HepG2 (cell line): ENCODE results near the gene CHMP1B. TPM values are rescaled to one million over a fixed set of nuclear protein-coding genes. Genes with fewer than 3 reads are reported as not detected.

Source experiments
- ATF3 ChIP-seq: sonication (generic); formaldehyde crosslinking; IDR thresholded peaks from 2 replicates; pipeline ENCODE4 v1.4.0; 2020; ENCODE audit warnings: missing genetic modification reagents
- CEBPZ ChIP-seq: IDR thresholded peaks from 2 replicates; pipeline ENCODE4 v1.6.1; 2012; ENCODE audit warnings: low read length, improper control_type of control experiment
- ETV6 ChIP-seq: sonication (generic); formaldehyde crosslinking; conservative IDR thresholded peaks from 2 replicates; pipeline ENCODE4 v1.4.0; 2020; ENCODE audit warnings: missing genetic modification reagents
- GATA4 ChIP-seq: sonication (generic); IDR thresholded peaks from 2 replicates; pipeline ENCODE4 v1.6.1; 2016; ENCODE audit warnings: antibody characterized with exemption, low read depth, borderline replicate concordance
- HHEX ChIP-seq: IDR thresholded peaks from 2 replicates; pipeline ENCODE4 v1.6.1; 2016; ENCODE audit warnings: control low read depth
- HNRNPH1 ChIP-seq: fragments of 200-400 bp; formaldehyde crosslinking; optimal IDR thresholded peaks from 2 replicates; pipeline ENCODE3; 2017; ENCODE audit warnings: mild to moderate bottlenecking, low read depth, low read length
- HOXA5 ChIP-seq: sonication (generic); formaldehyde crosslinking; IDR thresholded peaks from 2 replicates; pipeline ENCODE4 v1.4.0; 2020; ENCODE audit warnings: missing genetic modification reagents
- IRF2 ChIP-seq: IDR thresholded peaks from 2 replicates; pipeline ENCODE4 v1.6.1; 2018; ENCODE audit warnings: missing genetic modification reagents, missing compliant biosample characterization
- KAT7 ChIP-seq: IDR thresholded peaks from 2 replicates; pipeline ENCODE4 v1.6.1; 2018; ENCODE audit warnings: borderline replicate concordance, missing compliant biosample characterization
- KMT2B ChIP-seq: IDR thresholded peaks from 2 replicates; pipeline ENCODE4 v1.6.1; 2016; ENCODE audit warnings: missing genetic modification reagents, missing compliant biosample characterization
- PATZ1 ChIP-seq: sonication (generic); formaldehyde crosslinking; IDR thresholded peaks from 2 replicates; pipeline ENCODE4 v1.4.0; 2020; ENCODE audit warnings: missing genetic modification reagents
- POLR2AphosphoS5 ChIP-seq: IDR thresholded peaks from 2 replicates; pipeline ENCODE4 v1.6.1; 2012; ENCODE audit warnings: low read depth, low read length
- PRPF4 ChIP-seq: fragments of 200-400 bp; formaldehyde crosslinking; IDR thresholded peaks from 2 replicates; pipeline ENCODE4 v1.6.1; 2016; ENCODE audit warnings: low read length, low read depth; ENCODE audit not compliant: poor library complexity, severe bottlenecking
- SIX1 ChIP-seq: sonication (generic); formaldehyde crosslinking; IDR thresholded peaks from 2 replicates; pipeline ENCODE4 v1.4.0; 2020; ENCODE audit warnings: missing genetic modification reagents, borderline replicate concordance
- TARDBP ChIP-seq: sonication (generic); formaldehyde crosslinking; IDR thresholded peaks from 2 replicates; pipeline ENCODE4 v1.8.0; 2022; ENCODE audit warnings: mild to moderate bottlenecking, missing genetic modification reagents
- TEAD3 ChIP-seq: optimal IDR thresholded peaks from 2 replicates; pipeline ENCODE3; 2016; ENCODE audit warnings: borderline replicate concordance
- XRCC5 ChIP-seq: fragments of 200-400 bp; formaldehyde crosslinking; optimal IDR thresholded peaks from 2 replicates; pipeline ENCODE3; 2017; ENCODE audit warnings: mild to moderate bottlenecking, low read length
- ZBTB2 ChIP-seq: sonication (generic); formaldehyde crosslinking; IDR thresholded peaks from 2 replicates; pipeline ENCODE4 v1.8.0; 2022; ENCODE audit warnings: low read depth, missing genetic modification reagents
- ZBTB7A ChIP-seq: sonication (generic); formaldehyde crosslinking; IDR thresholded peaks from 2 replicates; pipeline ENCODE4 v1.8.0; 2022; ENCODE audit warnings: mild to moderate bottlenecking, missing genetic modification reagents
- ZMYM2 ChIP-seq: sonication (generic); formaldehyde crosslinking; IDR thresholded peaks from 2 replicates; pipeline ENCODE4 v1.8.0; 2022; ENCODE audit warnings: mild to moderate bottlenecking, missing genetic modification reagents
- ZNF24 ChIP-seq: fragments of 450-650 bp; IDR thresholded peaks from 2 replicates; pipeline ENCODE4 v1.6.1; 2017; ENCODE audit warnings: antibody characterized with exemption, mild to moderate bottlenecking
- ZNF256 ChIP-seq: sonication (generic); formaldehyde crosslinking; conservative IDR thresholded peaks from 2 replicates; pipeline ENCODE4 v1.4.0; 2020; ENCODE audit warnings: missing genetic modification reagents
- ZNF367 ChIP-seq: sonication (generic); formaldehyde crosslinking; IDR thresholded peaks from 2 replicates; pipeline ENCODE4 v1.4.0; 2020; ENCODE audit warnings: missing genetic modification reagents, borderline replicate concordance
- ZNF431 ChIP-seq: sonication (generic); formaldehyde crosslinking; IDR thresholded peaks from 2 replicates; pipeline ENCODE4 v1.9.0; 2022; ENCODE audit warnings: missing genetic modification reagents, low read depth, mild to moderate bottlenecking, borderline replicate concordance
- ZSCAN31 ChIP-seq: sonication (generic); formaldehyde crosslinking; IDR thresholded peaks from 2 replicates; pipeline ENCODE4 v1.5.0; 2020; ENCODE audit warnings: low read depth, mild to moderate bottlenecking, missing genetic modification reagents
- polyA plus RNA-seq, 8 experiments: library from polyadenylated mRNA; depleted of rRNA in 3 of 8; stranded (reverse) in 7 of 8; unstranded in 1 of 8; fragments of >200 nt; fragmentation: Illumina TruSeq in 4 of 8; extraction: Trizol in 4 of 8; gene quantifications; 2 replicates each; pipeline versions ENCODE4 v1.2.1 to v1.2.3, GENCODE V29; 2011 to 2016; ENCODE audit warnings: low read depth in 4 of 8, missing spikeins in 1 of 8, mixed read lengths in 1 of 8; ENCODE audit not compliant: insufficient read depth in 1 of 8
- total RNA-seq, 5 experiments: library from RNA; depleted of rRNA; stranded (reverse); fragments of >200 nt; fragmentation: Illumina TruSeq; extraction: Trizol; gene quantifications; 2 replicates each; pipeline ENCODE4 v1.2.3, GENCODE V29; 2016; ENCODE audit warnings: low read depth in 1 of 5

Gene CHMP1B
- total and polyA plus RNA-seq, 2 of the 13 experiments (the other 11 are each of a cell fraction or from before 2014, with no cell fraction given) = 18.8 to 20.2 TPM

- no peak for TF ChIP-seq GATA4
- TF ChIP-seq HNRNPH1 = no peak
- TF ChIP-seq PATZ1 (CRISPR knock-in tag) = peak; percentile 38
- no peak for TF ChIP-seq KAT7 (CRISPR knock-in tag)
- TF ChIP-seq SIX1 = no peak; the same call in 1 of the 2 replicates
- TF ChIP-seq TARDBP (CRISPR knock-in tag) = no peak
- no peak for TF ChIP-seq PRPF4
- no peak for TF ChIP-seq ZNF256 (CRISPR knock-in tag)
- TF ChIP-seq ZNF431 (CRISPR knock-in tag) = no peak
- no peak for TF ChIP-seq POLR2AphosphoS5
- TF ChIP-seq XRCC5 = peak; percentile 76
- TF ChIP-seq KMT2B (CRISPR knock-in tag) = peak; percentile 53; the same call in 1 of the 2 replicates
- TF ChIP-seq ZNF24 = no peak
- peak; percentile 94 for TF ChIP-seq TEAD3 (CRISPR knock-in tag)
- no peak for TF ChIP-seq CEBPZ
- TF ChIP-seq IRF2 = no peak
- TF ChIP-seq ZBTB2 (CRISPR knock-in tag) = no peak
- TF ChIP-seq HHEX (CRISPR knock-in tag) = no peak
- no peak for TF ChIP-seq HOXA5 (CRISPR knock-in tag)
- no peak for TF ChIP-seq ZNF367 (CRISPR knock-in tag)
- TF ChIP-seq ETV6 (CRISPR knock-in tag) = no peak
- no peak for TF ChIP-seq ZMYM2
- no peak for TF ChIP-seq ZBTB7A
- peak; percentile 39; the same call in 1 of the 2 replicates for TF ChIP-seq ATF3 (CRISPR knock-in tag)
- TF ChIP-seq ZSCAN31 = no peak
Observed at GRCh38 chr18:11849841-11850634, 1.2 kb upstream of the CHMP1B start (continued).
